ENCODE data around the gene SRGAP1. TPM values are rescaled to one million over a fixed set of nuclear protein-coding genes. Genes with fewer than 3 reads are reported as not detected.

SRGAP1 gene
- total RNA-seq, 4 donors from 2014 or later, result 7.6 to 17.5 (median 14.6) TPM

GRCh38 chr12:63811334-63811733 lies 33.2 kb upstream of the SRGAP1 start:
- Histone ChIP-seq H3K36me3 (peaks cover 0 to 33% (median 11%) of the 10 kb centered on the region in 4 donors), H3K27ac (replicated peaks in 1 of 4) (no peak overlapping the region), H3K9me3 (no peaks in the 10 kb centered on the region), H3K27me3 (no peaks in the 10 kb centered on the region), H3K4me1 (no peaks in the 10 kb centered on the region), H3K4me3 (no peak overlapping the region)
- TF ChIP-seq EP300 (IDR thresholded peaks at IDR 0.05) (no peak), CTCF (IDR thresholded peaks at IDR 0.05) (no peak), POLR2A (IDR thresholded peaks at IDR 0.05; ENCODE audit: low read depth) (no peak), POLR2AphosphoS5 (IDR thresholded peaks at IDR 0.05) (no peak)
- WGBS, result 91% methylated on average over 2 of the region's 2 CpGs
- intact Hi-C loops (cut with DNase I), result no loop called here
- DNase-seq (ENCODE audit: extremely low spot score), result no peak

GRCh38 chr12:63811755-63812154 lies 32.7 kb upstream of the SRGAP1 start:
- WGBS, result 89% methylated on average over 2 of the region's 2 CpGs

GRCh38 chr12:63814146-63814772 lies 30.2 kb upstream of the SRGAP1 start:
- Histone ChIP-seq H3K36me3 (peaks cover 0 to 5% (median 0%) of the 10 kb centered on the region in 4 donors), H3K4me1 (no peaks in the 10 kb centered on the region), H3K27me3 (peaks cover 0 to 6% (median 0%) of the 10 kb centered on the region in 4 donors), H3K27ac (replicated peaks in 1 of 4) (no peak overlapping the region), H3K9me3 (peaks cover 0 to 5% (median 0%) of the 10 kb centered on the region in 4 donors), H3K4me3 (no peak overlapping the region)
- no peak for TF ChIP-seq EP300 (IDR thresholded peaks at IDR 0.05)
- TF ChIP-seq POLR2AphosphoS5 (IDR thresholded peaks at IDR 0.05), result no peak
- no peak for TF ChIP-seq POLR2A (IDR thresholded peaks at IDR 0.05; ENCODE audit: low read depth)
- no peak for TF ChIP-seq CTCF (IDR thresholded peaks at IDR 0.05)
- intact Hi-C loops (cut with DNase I), result no loop called here
- WGBS, result 82% methylated on average over 4 of the region's 4 CpGs
- DNase-seq (ENCODE audit: extremely low spot score), result no peak

More at GRCh38 chr12:63811755-63812154, 32.7 kb upstream of the SRGAP1 start:
- no peak for DNase-seq (ENCODE audit: extremely low spot score)
- Histone ChIP-seq H3K9me3 (no peaks in the 10 kb centered on the region), H3K4me1 (no peaks in the 10 kb centered on the region), H3K27me3 (no peaks in the 10 kb centered on the region), H3K36me3 (peaks cover 0 to 29% (median 11%) of the 10 kb centered on the region in 4 donors), H3K27ac (replicated peaks in 1 of 4) (no peak overlapping the region), H3K4me3 (no peak overlapping the region)
- intact Hi-C loops (cut with DNase I), result no loop called here
- TF ChIP-seq CTCF (IDR thresholded peaks at IDR 0.05) (no peak), POLR2AphosphoS5 (IDR thresholded peaks at IDR 0.05) (no peak)

- Histone ChIP-seq H3K9me3 (peaks cover 0 to 7% (median 0%) of the 10 kb centered on the region in 4 donors), H3K27ac (replicated peaks in 1 of 4) (no peak overlapping the region), H3K27me3 (peaks cover 0 to 6% (median 0%) of the 10 kb centered on the region in 4 donors), H3K36me3 (no peaks in the 10 kb centered on the region), H3K4me3 (no peak overlapping the region), H3K4me1 (no peaks in the 10 kb centered on the region)
- intact Hi-C loops (cut with DNase I), result no loop called here
- 95% methylated on average over 3 of the region's 3 CpGs for WGBS
- no peak for DNase-seq (ENCODE audit: extremely low spot score)
- no peak for TF ChIP-seq POLR2A (IDR thresholded peaks at IDR 0.05; ENCODE audit: low read depth)
- no peak for TF ChIP-seq CTCF (IDR thresholded peaks at IDR 0.05)
- no peak for TF ChIP-seq EP300 (IDR thresholded peaks at IDR 0.05)
- TF ChIP-seq POLR2AphosphoS5 (IDR thresholded peaks at IDR 0.05), result no peak
These were observed 29.0 kb upstream of the SRGAP1 start for GRCh38 chr12:63815482-63815852.

GRCh38 chr12:63816031-63816430 lies 28.5 kb upstream of the SRGAP1 start:
- WGBS, result 85% methylated on average over 6 of the region's 6 CpGs
- Histone ChIP-seq H3K4me1 (no peaks in the 10 kb centered on the region), H3K4me3 (no peak overlapping the region), H3K9me3 (peaks cover 0 to 7% (median 0%) of the 10 kb centered on the region in 4 donors), H3K36me3 (no peaks in the 10 kb centered on the region), H3K27me3 (peaks cover 0 to 6% (median 0%) of the 10 kb centered on the region in 4 donors), H3K27ac (replicated peaks in 1 of 4) (no peak overlapping the region)
- intact Hi-C loops (cut with DNase I), result no loop called here
- no peak for DNase-seq (ENCODE audit: extremely low spot score)
- TF ChIP-seq EP300 (IDR thresholded peaks at IDR 0.05) (no peak), CTCF (IDR thresholded peaks at IDR 0.05) (no peak), POLR2AphosphoS5 (IDR thresholded peaks at IDR 0.05) (no peak), POLR2A (IDR thresholded peaks at IDR 0.05; ENCODE audit: low read depth) (no peak)
